ENCODE data around the gene LPAR5. TPM values are rescaled to one million over a fixed set of nuclear protein-coding genes. Genes with fewer than 3 reads are reported as not detected.

Gene LPAR5
- total RNA-seq, 2 experiments from 2014 or later: 15.8 to 18.5 TPM

DNA sequence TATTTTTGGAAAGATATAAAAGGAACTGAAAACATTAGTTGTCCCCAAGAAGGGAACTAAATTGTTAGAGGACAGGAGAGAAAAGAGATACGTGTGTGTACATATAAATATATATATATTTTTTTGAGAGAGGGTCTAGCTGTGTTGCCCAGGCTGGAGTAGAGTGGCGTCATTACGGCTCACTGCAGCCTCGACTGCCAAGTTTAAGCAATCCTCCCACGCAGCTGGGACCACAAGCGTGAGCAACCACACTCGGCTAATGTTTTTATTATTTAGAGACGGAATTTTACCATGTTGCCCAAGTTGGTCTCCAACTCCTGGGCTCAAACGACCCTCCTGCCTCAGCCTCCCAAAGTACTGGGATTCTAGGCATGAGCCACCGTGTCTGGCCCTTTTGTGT lies 51.5 kb downstream of the LPAR5 start:
- CTCF ChIA-PET: interaction anchor here (1.4 kb wide), 1 partner anchor 14 kb away, joined by 4 read pairs; no protein-coding TSS in a partner anchor
- Mint-ChIP-seq H3K27ac (no peak overlapping the region), H3K9me3 (ENCODE audit: low read depth) (no peaks in the 10 kb centered on the region), H3K4me3 (no peak overlapping the region), H3K36me3 (peaks cover 56% of the 10 kb centered on the region), H3K27me3 (no peaks in the 10 kb centered on the region), H3K4me1 (no peaks in the 10 kb centered on the region)
- ATAC-seq (no peak), DNase-seq (no peak)

DNA sequence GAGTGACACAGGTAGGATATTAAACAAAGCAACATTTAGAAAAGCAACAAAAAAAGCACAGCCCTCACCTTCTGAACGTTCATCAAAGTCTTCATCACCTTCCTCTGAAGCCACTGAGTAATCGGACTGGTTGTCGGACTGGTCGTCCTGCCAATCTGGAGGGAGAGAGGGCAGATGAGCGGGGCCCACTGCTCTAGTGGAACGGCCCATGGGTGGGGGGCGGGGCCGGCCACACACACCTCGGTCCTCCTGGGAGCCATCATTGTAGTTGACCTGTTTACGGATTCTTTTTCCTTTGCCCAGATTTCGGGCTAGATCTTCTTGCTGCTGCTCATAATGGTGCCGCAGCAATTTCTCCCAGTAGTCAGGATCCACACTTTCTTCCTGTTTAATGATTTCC lies 52.8 kb downstream of the LPAR5 start:
- H3K27ac Mint-ChIP-seq: no peak overlapping the region
- ATAC-seq (no peak), DNase-seq (no peak)
- no peaks in the 10 kb centered on the region for H3K27me3 Mint-ChIP-seq
- no peak overlapping the region for H3K4me3 Mint-ChIP-seq
- CTCF ChIA-PET: interaction anchor here (1.4 kb wide), 1 partner anchor 13 kb away, joined by 4 read pairs; no protein-coding TSS in a partner anchor
- peaks cover 57% of the 10 kb centered on the region for H3K36me3 Mint-ChIP-seq
- peaks cover 4% of the 10 kb centered on the region for H3K4me1 Mint-ChIP-seq
- H3K9me3 Mint-ChIP-seq (ENCODE audit: low read depth): no peaks in the 10 kb centered on the region

DNA sequence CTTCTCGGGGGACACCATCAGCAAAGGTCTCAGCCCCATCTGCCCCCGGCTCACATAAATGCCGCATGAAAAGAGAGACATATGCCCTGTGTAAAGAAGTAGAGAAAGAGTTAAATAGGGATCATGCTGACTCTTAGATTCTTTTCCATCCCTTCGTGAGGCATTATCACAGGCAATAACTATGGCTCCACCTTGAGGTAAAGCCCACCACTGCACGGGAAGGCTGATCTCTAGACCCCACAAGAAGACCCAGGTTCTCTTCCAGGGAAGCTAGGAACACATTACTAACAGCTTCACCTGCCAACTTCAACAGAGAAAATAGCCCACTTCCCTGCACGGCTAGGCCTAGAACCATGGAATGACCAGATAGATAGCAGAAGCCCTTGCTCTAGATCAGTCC lies 53.6 kb downstream of the LPAR5 start:
- CTCF ChIA-PET: no interaction called here
- Mint-ChIP-seq H3K27me3 (no peaks in the 10 kb centered on the region), H3K27ac (no peak overlapping the region), H3K4me3 (no peak overlapping the region), H3K36me3 (peaks cover 56% of the 10 kb centered on the region), H3K9me3 (ENCODE audit: low read depth) (no peaks in the 10 kb centered on the region), H3K4me1 (peaks cover 8% of the 10 kb centered on the region)
- no peak for DNase-seq
- no peak for ATAC-seq

DNA sequence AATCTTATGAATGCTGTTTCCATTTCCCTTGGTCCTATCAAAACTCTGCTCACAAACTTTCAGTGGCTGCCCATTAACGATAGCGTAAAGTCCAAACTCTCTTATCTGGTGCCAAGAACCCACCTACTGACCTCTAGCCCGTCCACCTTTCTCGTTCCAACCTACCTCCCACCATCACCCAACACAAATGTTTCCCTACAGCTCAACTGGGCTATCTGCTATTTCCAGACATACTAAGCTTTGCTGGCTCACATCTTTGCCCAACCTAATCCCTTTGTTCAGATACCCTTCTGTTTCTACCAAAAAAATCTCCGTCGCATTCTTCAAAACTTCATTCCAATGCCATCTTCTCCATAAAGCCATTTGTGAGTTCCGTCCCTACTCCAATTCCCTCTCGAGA lies 60.1 kb downstream of the LPAR5 start:
- no peaks in the 10 kb centered on the region for H3K27me3 Mint-ChIP-seq
- no peak overlapping the region for H3K4me3 Mint-ChIP-seq
- H3K4me1 Mint-ChIP-seq: peaks cover 32% of the 10 kb centered on the region
- no peak overlapping the region for H3K27ac Mint-ChIP-seq
- peaks cover 59% of the 10 kb centered on the region for H3K36me3 Mint-ChIP-seq
- no peaks in the 10 kb centered on the region for H3K9me3 Mint-ChIP-seq (ENCODE audit: low read depth)
- no peak for ATAC-seq
- CTCF ChIA-PET: interaction anchor here (1.5 kb wide), 2 partner anchors 13 to 27 kb away, joined by 3 to 4 read pairs; no protein-coding TSS in a partner anchor
- no peak for DNase-seq

- DNase-seq (no peak), ATAC-seq (peak; percentile 34)
- CTCF ChIA-PET: no interaction called here
- H3K4me3 Mint-ChIP-seq: no peak overlapping the region
- peaks cover 63% of the 10 kb centered on the region for H3K36me3 Mint-ChIP-seq
- H3K27ac Mint-ChIP-seq: peak overlapping the region; percentile 20
- no peaks in the 10 kb centered on the region for H3K9me3 Mint-ChIP-seq (ENCODE audit: low read depth)
- no peaks in the 10 kb centered on the region for H3K27me3 Mint-ChIP-seq
- peaks cover 38% of the 10 kb centered on the region for H3K4me1 Mint-ChIP-seq
Observed at GRCh38 chr12:6574576-6575295, 61.0 kb downstream of the LPAR5 start.

GRCh38 chr12:6573001-6573400 lies 62.8 kb downstream of the LPAR5 start:
- H3K27me3 Mint-ChIP-seq: no peaks in the 10 kb centered on the region
- CTCF ChIA-PET: interaction anchor here (0.7 to 1.3 kb wide), 4 partner anchors 14 to 125 kb away, joined by 3 read pairs; partner anchors contain the start of gene ZNF384
- no peak for ATAC-seq
- no peak overlapping the region for H3K4me3 Mint-ChIP-seq
- no peaks in the 10 kb centered on the region for H3K9me3 Mint-ChIP-seq (ENCODE audit: low read depth)
- DNase-seq: no peak
- H3K27ac Mint-ChIP-seq: no peak overlapping the region
- H3K4me1 Mint-ChIP-seq: peaks cover 45% of the 10 kb centered on the region
- H3K36me3 Mint-ChIP-seq: peaks cover 60% of the 10 kb centered on the region

- CTCF ChIA-PET: interaction anchor here (0.7 to 2.0 kb wide), 18 partner anchors 12 to 266 kb away, joined by 3 to 10 read pairs (median 4); partner anchors contain the start of genes IFFO1 and ZNF384
- H3K4me3 Mint-ChIP-seq: no peak overlapping the region
- DNase-seq: peak; percentile 74
Observed at GRCh38 chr12:6570264-6570887, 65.4 kb downstream of the LPAR5 start.

DNA sequence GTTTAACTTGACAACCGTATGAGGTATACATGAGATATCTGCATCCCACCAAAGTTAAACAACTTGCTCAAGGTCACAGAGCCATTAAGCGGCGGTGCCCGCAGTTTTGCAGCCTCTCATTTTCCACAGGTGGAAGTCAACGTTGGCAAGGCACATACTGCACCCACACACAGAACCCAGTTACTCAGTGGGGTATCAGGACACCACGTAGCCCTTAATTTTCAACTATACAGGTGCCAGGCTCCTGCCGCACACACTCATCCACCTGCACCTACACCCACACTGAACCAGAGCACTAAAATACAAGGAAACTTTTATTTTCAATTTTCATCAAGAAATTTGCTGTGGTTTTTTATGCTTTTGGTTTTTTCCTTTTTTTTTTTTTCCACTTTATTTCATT lies 66.0 kb downstream of the LPAR5 start:
- ATAC-seq (no peak), DNase-seq (no peak)
- Mint-ChIP-seq H3K4me1 (peaks cover 47% of the 10 kb centered on the region), H3K4me3 (peak overlapping the region; percentile 52), H3K9me3 (ENCODE audit: low read depth) (no peaks in the 10 kb centered on the region), H3K27me3 (no peaks in the 10 kb centered on the region), H3K36me3 (peaks cover 61% of the 10 kb centered on the region), H3K27ac (no peak overlapping the region)
- CTCF ChIA-PET: interaction anchor here (0.8 to 2.0 kb wide), 14 partner anchors 11 to 266 kb away, joined by 3 to 10 read pairs (median 4); no protein-coding TSS in a partner anchor

More at GRCh38 chr12:6570264-6570887, 65.4 kb downstream of the LPAR5 start:
- H3K27me3 Mint-ChIP-seq: no peaks in the 10 kb centered on the region
- H3K36me3 Mint-ChIP-seq: peaks cover 61% of the 10 kb centered on the region
- peaks cover 51% of the 10 kb centered on the region for H3K4me1 Mint-ChIP-seq
- H3K27ac Mint-ChIP-seq: peak overlapping the region; percentile 54
- ATAC-seq: no peak
- H3K9me3 Mint-ChIP-seq (ENCODE audit: low read depth): no peaks in the 10 kb centered on the region

DNA sequence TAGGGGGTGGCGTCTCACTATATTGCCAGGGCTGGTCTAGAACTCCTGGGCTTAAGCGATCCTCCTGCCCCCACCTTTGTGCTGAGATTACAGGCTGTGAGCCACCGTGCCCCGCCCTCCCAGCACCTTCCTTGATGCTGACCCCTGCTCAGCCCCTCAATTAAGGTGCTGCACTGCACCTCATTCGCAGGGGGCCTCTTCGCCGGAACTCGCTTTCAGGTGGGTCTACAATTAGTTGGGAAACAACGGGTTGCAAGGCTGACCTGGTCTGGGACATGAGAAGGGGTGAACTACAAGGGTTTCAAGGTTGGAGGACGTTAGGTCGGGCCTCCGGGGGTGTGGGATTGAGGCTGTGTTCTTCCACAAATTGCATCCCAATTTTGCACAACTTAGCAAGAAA lies 66.4 kb downstream of the LPAR5 start:
- Mint-ChIP-seq H3K9me3 (ENCODE audit: low read depth) (no peaks in the 10 kb centered on the region), H3K4me1 (peaks cover 45% of the 10 kb centered on the region), H3K27me3 (no peaks in the 10 kb centered on the region), H3K36me3 (peaks cover 62% of the 10 kb centered on the region), H3K27ac (peak overlapping the region; percentile 56), H3K4me3 (peak overlapping the region; percentile 52)
- ATAC-seq (no peak), DNase-seq (no peak)
- CTCF ChIA-PET: interaction anchor here (1.5 to 1.6 kb wide), 2 partner anchors 31 to 37 kb away, joined by 5 read pairs; no protein-coding TSS in a partner anchor

Other genes starting within 250 kb of the LPAR5 start
- gene CD27, start 191.0 kb downstream of the LPAR5 start, total RNA-seq: 10 to 100 TPM; 44.9 to 67.3 TPM
- gene TAPBPL, start 183.9 kb downstream of the LPAR5 start, total RNA-seq: 10 to 100 TPM; 49.1 to 53.0 TPM
- 10 to 100 TPM; 49.2 to 59.1 TPM for gene VAMP1, start 165.3 kb downstream of the LPAR5 start, total RNA-seq
- 100 to 1,000 TPM; 191 to 271 TPM for gene MRPL51, start 142.7 kb downstream of the LPAR5 start, total RNA-seq
- gene NCAPD2, start 141.9 kb downstream of the LPAR5 start, total RNA-seq: 100 to 1,000 TPM; 173 to 200 TPM
- 1,000 to 10,000 TPM; 5,133 to 5,396 TPM for gene GAPDH, start 101.4 kb downstream of the LPAR5 start, total RNA-seq
- 10 to 100 TPM; 29.3 to 30.0 TPM for gene IFFO1, start 79.9 kb downstream of the LPAR5 start, total RNA-seq
- gene NOP2, start 67.7 kb downstream of the LPAR5 start, total RNA-seq: 100 to 1,000 TPM in 1 of 2 experiments, 10 to 100 TPM in 1; 76.7 to 117 TPM
- 100 to 1,000 TPM; 288 to 320 TPM for gene CHD4, start 28.6 kb downstream of the LPAR5 start, total RNA-seq
- 1 to 10 TPM; 1.1 to 2.0 TPM for gene ACRBP, start 11.5 kb upstream of the LPAR5 start, total RNA-seq
- 10 to 100 TPM; 26.0 to 26.3 TPM for gene ING4, start 27.2 kb upstream of the LPAR5 start, total RNA-seq
- gene ZNF384, start 53.4 kb upstream of the LPAR5 start, total RNA-seq: 10 to 100 TPM; 76.3 to 76.4 TPM
- gene PIANP, start 64.9 kb upstream of the LPAR5 start, total RNA-seq: not detected
- gene COPS7A, start 88.1 kb upstream of the LPAR5 start, total RNA-seq: 10 to 100 TPM; 28.2 to 30.0 TPM
- gene MLF2, start 117.2 kb upstream of the LPAR5 start, total RNA-seq: 100 to 1,000 TPM; 102 to 113 TPM
- gene PTMS, start 130.4 kb upstream of the LPAR5 start, total RNA-seq: 100 to 1,000 TPM; 131 to 142 TPM
- gene LAG3, start 136.6 kb upstream of the LPAR5 start, total RNA-seq: 100 to 1,000 TPM; 320 to 420 TPM
- 1 to 10 TPM in 1 of 2 experiments, under 1 TPM in 1; 0.82 to 1.8 TPM for gene CD4, start 153.6 kb upstream of the LPAR5 start, total RNA-seq
- gene GPR162, start 185.9 kb upstream of the LPAR5 start, total RNA-seq: under 1 TPM in 1 of 2 experiments, not detected in 1; 0.82 TPM
- under 1 TPM; 0.23 to 0.99 TPM for gene P3H3, start 192.4 kb upstream of the LPAR5 start, total RNA-seq
- gene GNB3, start 205.0 kb upstream of the LPAR5 start, total RNA-seq: under 1 TPM in 1 of 2 experiments, not detected in 1; 0.12 TPM
- 100 to 1,000 TPM in 1 of 2 experiments, 10 to 100 TPM in 1; 89.1 to 125 TPM for gene CDCA3, start 215.3 kb upstream of the LPAR5 start, total RNA-seq
- gene USP5, start 216.2 kb upstream of the LPAR5 start, total RNA-seq: 100 to 1,000 TPM in 1 of 2 experiments, 10 to 100 TPM in 1; 98.8 to 129 TPM
- 1,000 to 10,000 TPM; 1,086 to 1,277 TPM for gene TPI1, start 231.6 kb upstream of the LPAR5 start, total RNA-seq
- gene SPSB2, start 237.3 kb upstream of the LPAR5 start, total RNA-seq: 10 to 100 TPM; 10.5 to 14.4 TPM